Umbilical cord (tissue), 2 donors: ENCODE data around the gene LPP. TPM values are rescaled to one million over a fixed set of nuclear protein-coding genes. Genes with fewer than 3 reads are reported as not detected.
"Not testable (repeated sequence)": the region's sequence is repeated elsewhere in the genome, so short reads cannot be mapped to it uniquely, and the experiment has no call there.

ENCODE experiments used
- DNase-seq: peaks from one replicate; pipeline ENCODE4 v3.0.0-alpha.2; 2015; ENCODE audit warnings: low spot score
- total RNA-seq: library from RNA; depleted of rRNA; stranded (reverse); fragments of >200 nt; gene quantifications from one replicate; pipeline ENCODE4 v1.2.3, GENCODE V29; 2014; ENCODE audit warnings: low replicate concordance; ENCODE audit not compliant: insufficient read depth

Gene LPP
- total RNA-seq, 1 donor from 2014 or later: 717 TPM

- DNase-seq: no peak
These were observed 244.1 kb downstream of the LPP start for GRCh38 chr3:188397766-188398705.

- peak; percentile 43 for DNase-seq
These were observed 246.7 kb downstream of the LPP start for GRCh38 chr3:188400494-188401243.

GRCh38 chr3:188401244-188401993 is 247.5 kb downstream of the LPP start:
- peak; percentile 40 for DNase-seq

- DNase-seq: no peak
These were observed 248.3 kb downstream of the LPP start for GRCh38 chr3:188402229-188402628.

GRCh38 chr3:188403404-188403803 is 249.4 kb downstream of the LPP start:
- no peak for DNase-seq

- no peak for DNase-seq
These were observed 250.2 kb downstream of the LPP start for GRCh38 chr3:188404124-188404523.

- no peak for DNase-seq
These were observed 250.7 kb downstream of the LPP start for GRCh38 chr3:188404701-188405100.

GRCh38 chr3:188407158-188407880 is 253.4 kb downstream of the LPP start:
- DNase-seq: no peak

- no peak for DNase-seq
These were observed 254.9 kb downstream of the LPP start for GRCh38 chr3:188408831-188409230.

- DNase-seq: no peak
These were observed 257.8 kb downstream of the LPP start for GRCh38 chr3:188411750-188412149.

GRCh38 chr3:188415196-188415595 is 261.2 kb downstream of the LPP start:
- no peak for DNase-seq

- no peak for DNase-seq
These were observed 262.1 kb downstream of the LPP start for GRCh38 chr3:188416041-188416440.

- no peak for DNase-seq
These were observed 263.3 kb downstream of the LPP start for GRCh38 chr3:188417271-188417696.

GRCh38 chr3:188417766-188418165 is 263.8 kb downstream of the LPP start:
- DNase-seq: no peak

- no peak for DNase-seq
These were observed 267.3 kb downstream of the LPP start for GRCh38 chr3:188421151-188421821.

GRCh38 chr3:188421836-188422540 is 268.0 kb downstream of the LPP start:
- peak; percentile 39 for DNase-seq

- not testable (repeated sequence) for DNase-seq
These were observed 274.0 kb downstream of the LPP start for GRCh38 chr3:188427981-188428380.

- no peak for DNase-seq
These were observed 277.1 kb downstream of the LPP start for GRCh38 chr3:188431040-188431439.

- DNase-seq: no peak
These were observed 277.6 kb downstream of the LPP start for GRCh38 chr3:188431553-188431952.
